ENCODE measurements around the gene NXPE4.
A peak's percentile ranks its signal among the peaks of the same experiment; 100 is the strongest.
"Not testable (repeated sequence)": the region's sequence is repeated elsewhere in the genome, so short reads cannot be mapped to it uniquely, and the experiment has no call there.

NXPE4 gene

GRCh38 chr11:114595571-114595970 is at the start of gene NXPE4:
Gene NXPE4 (minus strand): TSS chr11:114595786. CDS start chr11:114594759, 1,027 bp downstream.
- FAIRE-seq (no peak), DNase-seq (ENCODE audit: extremely low spot score, insufficient read length, low read depth) (no peak)

GRCh38 chr11:114639440-114639839 is 43.9 kb upstream of the NXPE4 start:
- DNase-seq (ENCODE audit: extremely low spot score, insufficient read length, low read depth); FAIRE-seq: not testable (repeated sequence)

GRCh38 chr11:114631445-114631965 is 35.9 kb upstream of the NXPE4 start:
- FAIRE-seq: peak; percentile 31
- DNase-seq (ENCODE audit: extremely low spot score, insufficient read length, low read depth): not testable (repeated sequence)

GRCh38 chr11:114625294-114625693 is 29.7 kb upstream of the NXPE4 start:
- FAIRE-seq (peak; percentile 59), DNase-seq (ENCODE audit: extremely low spot score, insufficient read length, low read depth) (no peak)

GRCh38 chr11:114624455-114625207 is 29.0 kb upstream of the NXPE4 start:
- DNase-seq (ENCODE audit: extremely low spot score, insufficient read length, low read depth): no peak
- peak; percentile 65 for FAIRE-seq

GRCh38 chr11:114623720-114624119 is 28.1 kb upstream of the NXPE4 start:
- no peak for DNase-seq (ENCODE audit: extremely low spot score, insufficient read length, low read depth)
- peak; percentile 44 for FAIRE-seq

- FAIRE-seq (peak; percentile 83), DNase-seq (ENCODE audit: extremely low spot score, insufficient read length, low read depth) (no peak)
These were observed 27.3 kb upstream of the NXPE4 start for GRCh38 chr11:114622858-114623257.

- peak; percentile 77 for FAIRE-seq
These were observed 26.6 kb upstream of the NXPE4 start for GRCh38 chr11:114621950-114622809.

GRCh38 chr11:114621072-114621471 is 25.5 kb upstream of the NXPE4 start:
- DNase-seq (ENCODE audit: extremely low spot score, insufficient read length, low read depth) (no peak), FAIRE-seq (no peak)

More at GRCh38 chr11:114621950-114622809, 26.6 kb upstream of the NXPE4 start:
- DNase-seq (ENCODE audit: extremely low spot score, insufficient read length, low read depth): no peak

GRCh38 chr11:114619659-114620173 is 24.1 kb upstream of the NXPE4 start:
- peak; percentile 67 for FAIRE-seq
- no peak for DNase-seq (ENCODE audit: extremely low spot score, insufficient read length, low read depth)

- no peak for DNase-seq (ENCODE audit: extremely low spot score, insufficient read length, low read depth)
- FAIRE-seq: peak; percentile 89
These were observed 22.6 kb upstream of the NXPE4 start for GRCh38 chr11:114618139-114618538.

GRCh38 chr11:114617157-114618124 is 21.9 kb upstream of the NXPE4 start:
- no peak for DNase-seq (ENCODE audit: extremely low spot score, insufficient read length, low read depth)
- peak; percentile 72 for FAIRE-seq

GRCh38 chr11:114616516-114616915 is 20.9 kb upstream of the NXPE4 start:
- DNase-seq (ENCODE audit: extremely low spot score, insufficient read length, low read depth) (no peak), FAIRE-seq (peak; percentile 59)

- FAIRE-seq (peak; percentile 69), DNase-seq (ENCODE audit: extremely low spot score, insufficient read length, low read depth) (no peak)
These were observed 20.1 kb upstream of the NXPE4 start for GRCh38 chr11:114615448-114616361.

- FAIRE-seq (peak; percentile 78), DNase-seq (ENCODE audit: extremely low spot score, insufficient read length, low read depth) (no peak)
These were observed 18.6 kb upstream of the NXPE4 start for GRCh38 chr11:114614127-114614720.

GRCh38 chr11:114613094-114613493 is 17.5 kb upstream of the NXPE4 start:
- FAIRE-seq: not testable (repeated sequence)

GRCh38 chr11:114612686-114613085 is 17.1 kb upstream of the NXPE4 start:
- DNase-seq (ENCODE audit: extremely low spot score, insufficient read length, low read depth) (no peak), FAIRE-seq (no peak)

More at GRCh38 chr11:114613094-114613493, 17.5 kb upstream of the NXPE4 start:
- not testable (repeated sequence) for DNase-seq (ENCODE audit: extremely low spot score, insufficient read length, low read depth)

- FAIRE-seq: peak; percentile 88
- not testable (repeated sequence) for DNase-seq (ENCODE audit: extremely low spot score, insufficient read length, low read depth)
These were observed 16.6 kb upstream of the NXPE4 start for GRCh38 chr11:114612199-114612598.
